ENCODE measurements around the gene SARS2.

The SARS2 gene

DNA sequence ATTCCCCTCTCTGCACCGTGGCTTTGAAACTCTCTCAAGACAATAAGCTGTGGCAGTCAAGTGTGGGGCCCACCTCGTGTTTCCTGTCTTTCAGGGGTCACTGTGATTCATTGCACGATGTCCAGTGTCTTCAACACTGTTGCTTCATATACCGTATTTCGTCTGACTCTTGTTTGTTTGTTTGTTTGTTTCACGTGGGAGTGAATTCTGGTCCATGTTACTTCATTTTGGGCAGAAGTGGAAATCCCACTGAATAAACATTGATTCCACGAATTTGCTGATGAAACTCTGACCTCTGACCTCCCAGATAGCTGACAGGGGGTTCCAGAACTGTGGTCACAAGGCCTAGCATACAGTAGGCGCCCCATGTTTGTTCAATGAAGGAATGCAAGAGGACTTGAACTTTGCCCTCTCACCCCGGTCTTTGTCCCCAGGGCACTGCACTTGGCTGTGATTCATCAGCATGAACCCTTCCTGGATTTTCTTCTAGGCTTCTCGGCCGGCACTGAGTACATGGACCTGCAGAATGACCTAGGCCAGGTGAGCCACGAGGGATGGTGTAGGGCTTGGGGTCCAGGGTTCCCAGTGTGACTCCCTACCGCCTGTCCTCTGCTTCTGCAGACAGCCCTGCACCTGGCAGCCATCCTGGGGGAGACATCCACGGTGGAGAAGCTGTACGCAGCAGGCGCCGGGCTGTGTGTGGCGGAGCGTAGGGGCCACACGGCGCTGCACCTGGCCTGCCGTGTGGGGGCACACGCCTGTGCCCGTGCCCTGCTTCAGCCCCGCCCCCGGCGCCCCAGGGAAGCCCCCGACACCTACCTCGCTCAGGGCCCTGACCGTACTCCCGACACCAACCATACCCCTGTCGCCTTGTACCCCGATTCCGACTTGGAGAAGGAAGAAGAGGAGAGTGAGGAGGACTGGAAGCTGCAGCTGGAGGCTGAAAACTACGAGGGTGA lies 25.7 kb downstream of the SARS2 start:
- H3K9me3 ChIP-seq (ENCODE audit: severe bottlenecking) = no peaks in the 10 kb centered on the region
- no peak overlapping the region for H3K27ac ChIP-seq (ENCODE audit: poor library complexity, severe bottlenecking)
- no peaks in the 10 kb centered on the region for H3K4me1 ChIP-seq (ENCODE audit: insufficient read depth, poor library complexity, severe bottlenecking)
- DNase-seq (ENCODE audit: low spot score) (no peak), ATAC-seq (ENCODE audit: low read depth) (no peak)
- H3K4me3 ChIP-seq (ENCODE audit: severe bottlenecking) = no peak overlapping the region
- no peaks in the 10 kb centered on the region; the same call in 1 of the 2 replicates for H3K36me3 ChIP-seq (ENCODE audit: low read depth)
- TF ChIP-seq, protein P1, sequence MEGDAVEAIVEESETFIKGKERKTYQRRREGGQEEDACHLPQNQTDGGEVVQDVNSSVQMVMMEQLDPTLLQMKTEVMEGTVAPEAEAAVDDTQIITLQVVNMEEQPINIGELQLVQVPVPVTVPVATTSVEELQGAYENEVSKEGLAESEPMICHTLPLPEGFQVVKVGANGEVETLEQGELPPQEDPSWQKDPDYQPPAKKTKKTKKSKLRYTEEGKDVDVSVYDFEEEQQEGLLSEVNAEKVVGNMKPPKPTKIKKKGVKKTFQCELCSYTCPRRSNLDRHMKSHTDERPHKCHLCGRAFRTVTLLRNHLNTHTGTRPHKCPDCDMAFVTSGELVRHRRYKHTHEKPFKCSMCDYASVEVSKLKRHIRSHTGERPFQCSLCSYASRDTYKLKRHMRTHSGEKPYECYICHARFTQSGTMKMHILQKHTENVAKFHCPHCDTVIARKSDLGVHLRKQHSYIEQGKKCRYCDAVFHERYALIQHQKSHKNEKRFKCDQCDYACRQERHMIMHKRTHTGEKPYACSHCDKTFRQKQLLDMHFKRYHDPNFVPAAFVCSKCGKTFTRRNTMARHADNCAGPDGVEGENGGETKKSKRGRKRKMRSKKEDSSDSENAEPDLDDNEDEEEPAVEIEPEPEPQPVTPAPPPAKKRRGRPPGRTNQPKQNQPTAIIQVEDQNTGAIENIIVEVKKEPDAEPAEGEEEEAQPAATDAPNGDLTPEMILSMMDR (IDR thresholded peaks at IDR 0.05; ENCODE audit: poor library complexity, severe bottlenecking) = no peak
- H3K27me3 ChIP-seq (ENCODE audit: insufficient read depth, poor library complexity, severe bottlenecking) = no peaks in the 10 kb centered on the region

DNA sequence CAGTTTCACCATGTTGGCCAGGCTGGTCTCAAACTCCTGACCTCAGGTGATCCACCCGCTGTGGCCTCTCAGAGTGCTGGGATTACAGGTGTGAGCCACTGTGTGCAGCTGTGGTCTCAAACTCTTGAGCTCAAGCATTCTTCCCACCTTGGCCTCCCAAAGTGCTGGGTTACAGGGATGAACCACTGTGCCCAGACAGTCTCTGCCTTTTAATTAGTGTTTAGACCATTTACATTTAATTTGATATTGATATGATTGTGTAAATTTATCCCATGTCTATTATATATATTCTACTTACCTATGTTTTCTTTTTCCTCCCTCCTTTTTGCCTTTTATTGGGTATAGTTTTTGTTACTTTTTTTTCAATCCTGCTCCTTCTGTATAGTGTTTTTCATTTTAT lies 28.9 kb downstream of the SARS2 start:
- no peak overlapping the region for H3K4me3 ChIP-seq (ENCODE audit: severe bottlenecking)
- no peaks in the 10 kb centered on the region for H3K9me3 ChIP-seq (ENCODE audit: severe bottlenecking)
- no peaks in the 10 kb centered on the region; the same call in 1 of the 2 replicates for H3K36me3 ChIP-seq (ENCODE audit: low read depth)
- H3K4me1 ChIP-seq (ENCODE audit: insufficient read depth, poor library complexity, severe bottlenecking) = no peaks in the 10 kb centered on the region
- DNase-seq (ENCODE audit: low spot score) = no peak
- TF ChIP-seq, protein P1 (IDR thresholded peaks at IDR 0.05; ENCODE audit: poor library complexity, severe bottlenecking) = no peak
- no peak overlapping the region for H3K27ac ChIP-seq (ENCODE audit: poor library complexity, severe bottlenecking)
- no peaks in the 10 kb centered on the region for H3K27me3 ChIP-seq (ENCODE audit: insufficient read depth, poor library complexity, severe bottlenecking)
- ATAC-seq (ENCODE audit: low read depth) = no peak

DNA sequence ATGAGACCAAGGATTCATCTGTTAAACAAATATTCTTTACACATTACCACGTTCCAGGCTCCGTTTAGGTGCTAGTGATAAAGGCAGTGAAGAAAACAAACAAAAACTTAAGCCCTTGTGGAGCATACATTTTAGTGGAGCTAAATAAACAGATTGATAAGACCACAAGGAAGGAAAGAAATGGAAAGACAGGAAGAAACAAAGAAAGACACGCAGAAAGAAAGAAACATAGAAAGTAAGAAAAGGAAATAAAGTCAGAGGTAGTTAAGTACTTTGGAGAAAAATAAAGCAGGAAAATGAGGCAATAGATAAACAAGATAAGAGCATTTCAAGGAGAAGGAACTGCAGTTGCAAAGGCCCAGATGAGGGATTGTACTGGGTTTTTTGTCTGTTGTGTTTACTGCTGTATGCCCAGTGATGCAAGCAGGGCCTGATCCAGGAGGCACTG lies 29.8 kb downstream of the SARS2 start:
- H3K4me3 ChIP-seq (ENCODE audit: severe bottlenecking) = peak overlapping the region; percentile 66
- no peaks in the 10 kb centered on the region for H3K27me3 ChIP-seq (ENCODE audit: insufficient read depth, poor library complexity, severe bottlenecking)
- H3K4me1 ChIP-seq (ENCODE audit: insufficient read depth, poor library complexity, severe bottlenecking) = no peaks in the 10 kb centered on the region
- TF ChIP-seq, protein P1 (IDR thresholded peaks at IDR 0.05; ENCODE audit: poor library complexity, severe bottlenecking) = no peak
- DNase-seq (ENCODE audit: low spot score) = no peak
- peak overlapping the region; percentile 15 for H3K27ac ChIP-seq (ENCODE audit: poor library complexity, severe bottlenecking)
- H3K9me3 ChIP-seq (ENCODE audit: severe bottlenecking) = no peaks in the 10 kb centered on the region
- ATAC-seq (ENCODE audit: low read depth) = no peak
- no peaks in the 10 kb centered on the region; the same call in 1 of the 2 replicates for H3K36me3 ChIP-seq (ENCODE audit: low read depth)

DNA sequence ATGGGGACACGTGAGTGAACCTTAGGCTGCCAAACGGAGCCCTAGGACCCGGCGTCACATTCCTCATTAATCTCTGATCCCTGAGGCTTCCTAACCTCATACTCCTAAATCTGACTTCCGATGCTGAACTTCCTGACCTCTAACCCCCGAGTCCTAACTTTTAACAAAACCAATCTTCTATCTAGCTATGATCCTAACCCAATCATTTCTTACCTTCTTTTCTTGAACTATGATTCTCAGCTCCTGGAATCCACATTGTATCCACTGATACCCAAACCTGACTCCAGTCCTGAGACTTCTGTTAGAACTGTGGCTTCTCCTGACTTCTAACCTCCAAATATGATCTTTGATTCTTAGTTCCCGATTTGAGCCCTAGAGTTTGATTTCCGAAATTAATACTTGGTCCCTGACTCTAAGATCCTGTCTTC lies 30.3 kb downstream of the SARS2 start:
- H3K27ac ChIP-seq (ENCODE audit: poor library complexity, severe bottlenecking) = peak overlapping the region; percentile 15
- no peaks in the 10 kb centered on the region for H3K9me3 ChIP-seq (ENCODE audit: severe bottlenecking)
- no peaks in the 10 kb centered on the region for H3K27me3 ChIP-seq (ENCODE audit: insufficient read depth, poor library complexity, severe bottlenecking)
- ATAC-seq (ENCODE audit: low read depth) (no peak; the same call in 1 of the 3 replicates), DNase-seq (ENCODE audit: low spot score) (no peak)
- H3K4me1 ChIP-seq (ENCODE audit: insufficient read depth, poor library complexity, severe bottlenecking) = no peaks in the 10 kb centered on the region
- TF ChIP-seq, protein P1 (IDR thresholded peaks at IDR 0.05; ENCODE audit: poor library complexity, severe bottlenecking) = no peak
- peak overlapping the region; percentile 66 for H3K4me3 ChIP-seq (ENCODE audit: severe bottlenecking)
- H3K36me3 ChIP-seq (ENCODE audit: low read depth) = no peaks in the 10 kb centered on the region

Data from RWPE2 (cell line).